HCT116 (cell line): ENCODE results near the gene SLCO2A1.

Source experiments
- CEBPB ChIP-seq: IDR thresholded peaks from 2 replicates; pipeline ENCODE4 v1.6.1; 2012; ENCODE audit warnings: low read depth
- EZH2phosphoT487 ChIP-seq: fragments of 200-600 bp; IDR thresholded peaks from 2 replicates; pipeline ENCODE4 v1.6.1; 2018; ENCODE audit warnings: antibody characterized with exemption, borderline replicate concordance
- POLR2A ChIP-seq: IDR thresholded peaks from 2 replicates; pipeline ENCODE4 v1.7.0; 2011; ENCODE audit warnings: borderline replicate concordance; ENCODE audit not compliant: insufficient read depth, insufficient read length; ENCODE audit errors: extremely low read depth
- RAD21 ChIP-seq: IDR thresholded peaks from 2 replicates; pipeline ENCODE4 v1.6.1; 2012; ENCODE audit warnings: low read depth, mild to moderate bottlenecking
- SIN3A ChIP-seq: IDR thresholded peaks from 2 replicates; pipeline ENCODE4 v1.6.1; 2012; ENCODE audit warnings: low read depth
- TF ChIP-seq, protein P1 (sequence below), 3 experiments: fragments of 200-600 bp in 1 of 3; sonication (generic) in 1 of 3; IDR thresholded peaks in 2 of 3; conservative IDR thresholded peaks in 1 of 3; 2 replicates each; pipeline ENCODE4 v1.5.1; 2012 to 2017; ENCODE audit warnings: low read depth in 2 of 3, low read length in 2 of 3, antibody characterized with exemption in 1 of 3, borderline replicate concordance in 1 of 3, control low read depth in 1 of 3, mild to moderate bottlenecking in 1 of 3, mixed read lengths in 1 of 3, mixed run types in 1 of 3, moderate library complexity in 1 of 3; ENCODE audit not compliant: insufficient read depth in 1 of 3

- TF ChIP-seq, protein P1, sequence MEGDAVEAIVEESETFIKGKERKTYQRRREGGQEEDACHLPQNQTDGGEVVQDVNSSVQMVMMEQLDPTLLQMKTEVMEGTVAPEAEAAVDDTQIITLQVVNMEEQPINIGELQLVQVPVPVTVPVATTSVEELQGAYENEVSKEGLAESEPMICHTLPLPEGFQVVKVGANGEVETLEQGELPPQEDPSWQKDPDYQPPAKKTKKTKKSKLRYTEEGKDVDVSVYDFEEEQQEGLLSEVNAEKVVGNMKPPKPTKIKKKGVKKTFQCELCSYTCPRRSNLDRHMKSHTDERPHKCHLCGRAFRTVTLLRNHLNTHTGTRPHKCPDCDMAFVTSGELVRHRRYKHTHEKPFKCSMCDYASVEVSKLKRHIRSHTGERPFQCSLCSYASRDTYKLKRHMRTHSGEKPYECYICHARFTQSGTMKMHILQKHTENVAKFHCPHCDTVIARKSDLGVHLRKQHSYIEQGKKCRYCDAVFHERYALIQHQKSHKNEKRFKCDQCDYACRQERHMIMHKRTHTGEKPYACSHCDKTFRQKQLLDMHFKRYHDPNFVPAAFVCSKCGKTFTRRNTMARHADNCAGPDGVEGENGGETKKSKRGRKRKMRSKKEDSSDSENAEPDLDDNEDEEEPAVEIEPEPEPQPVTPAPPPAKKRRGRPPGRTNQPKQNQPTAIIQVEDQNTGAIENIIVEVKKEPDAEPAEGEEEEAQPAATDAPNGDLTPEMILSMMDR (IDR thresholded peaks at IDR 0.05 in 2 of 3, conservative IDR thresholded peaks at IDR 0.05 in 1 of 3; ENCODE audit: borderline replicate concordance in 1 of 3, insufficient read depth in 1 of 3, low read depth in 2 of 3, low read length in 2 of 3) = no peak
- no peak for TF ChIP-seq CEBPB
- TF ChIP-seq EZH2phosphoT487 = no peak
- TF ChIP-seq POLR2A = no peak
- TF ChIP-seq RAD21 = no peak
- TF ChIP-seq SIN3A = no peak
Measured at GRCh38 chr3:134054231-134054630, 24.5 kb upstream of the SLCO2A1 start.
